ENCODE data around the gene NHERF2. TPM values are rescaled to one million over a fixed set of nuclear protein-coding genes. Genes with fewer than 3 reads are reported as not detected.
A peak's percentile ranks its signal among the peaks of the same experiment; 100 is the strongest.

NHERF2 gene
- total RNA-seq, 1 donor from 2014 or later: 78.8 TPM

DNA sequence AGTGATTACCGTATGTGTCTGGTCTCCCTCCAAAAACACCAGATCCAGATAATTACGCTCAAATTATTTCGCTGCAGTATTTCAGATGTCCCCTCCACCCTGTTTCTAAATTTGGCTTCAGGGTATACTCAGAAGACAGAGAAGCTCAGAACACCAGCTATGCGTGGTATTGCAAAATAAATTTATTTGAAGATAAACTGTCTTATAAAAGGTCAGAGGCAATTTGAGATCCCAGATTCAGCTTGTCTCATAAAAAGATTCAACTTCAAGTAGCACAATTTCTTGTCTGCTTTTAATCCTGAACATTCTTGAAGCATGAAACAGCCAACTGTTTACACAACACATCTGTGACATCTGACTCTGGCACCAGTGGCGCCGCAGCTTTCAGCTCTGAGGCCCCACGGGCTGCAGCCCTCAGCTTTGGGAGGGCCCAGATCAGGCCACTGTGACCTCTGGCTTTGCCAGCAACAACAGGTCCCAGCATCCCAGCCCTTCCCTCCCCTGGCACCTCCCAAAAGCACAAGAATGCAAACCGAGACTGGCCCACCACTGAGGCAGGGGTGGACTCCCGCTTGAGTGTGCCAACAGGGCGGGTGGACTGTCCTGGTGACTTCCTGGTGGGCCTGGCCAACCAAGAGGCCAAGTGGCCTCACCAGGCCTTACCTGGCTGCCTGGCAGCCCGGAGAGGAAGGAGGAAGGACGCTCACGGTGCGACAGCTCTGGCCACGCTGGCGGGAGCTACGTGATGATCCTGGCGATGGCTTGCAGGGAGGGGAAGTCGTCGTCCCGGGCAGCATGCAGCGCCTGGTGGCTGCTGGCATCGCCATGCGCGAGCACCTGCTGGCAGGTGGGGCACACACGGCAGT, 29.0 kb upstream of the NHERF2 start:
- Mint-ChIP-seq H3K27me3 (ENCODE audit: unreplicated experiment) (peaks cover 9% of the 10 kb centered on the region), H3K4me3 (ENCODE audit: unreplicated experiment) (peak overlapping the region; percentile 49), H3K36me3 (ENCODE audit: low read depth, unreplicated experiment) (peaks cover 9% of the 10 kb centered on the region), H3K9me3 (ENCODE audit: unreplicated experiment) (no peaks in the 10 kb centered on the region), H3K4me1 (ENCODE audit: unreplicated experiment) (no peaks in the 10 kb centered on the region), H3K27ac (ENCODE audit: unreplicated experiment) (no peak overlapping the region)
- no peak for DNase-seq (ENCODE audit: low spot score)
- TF ChIP-seq, protein P1, sequence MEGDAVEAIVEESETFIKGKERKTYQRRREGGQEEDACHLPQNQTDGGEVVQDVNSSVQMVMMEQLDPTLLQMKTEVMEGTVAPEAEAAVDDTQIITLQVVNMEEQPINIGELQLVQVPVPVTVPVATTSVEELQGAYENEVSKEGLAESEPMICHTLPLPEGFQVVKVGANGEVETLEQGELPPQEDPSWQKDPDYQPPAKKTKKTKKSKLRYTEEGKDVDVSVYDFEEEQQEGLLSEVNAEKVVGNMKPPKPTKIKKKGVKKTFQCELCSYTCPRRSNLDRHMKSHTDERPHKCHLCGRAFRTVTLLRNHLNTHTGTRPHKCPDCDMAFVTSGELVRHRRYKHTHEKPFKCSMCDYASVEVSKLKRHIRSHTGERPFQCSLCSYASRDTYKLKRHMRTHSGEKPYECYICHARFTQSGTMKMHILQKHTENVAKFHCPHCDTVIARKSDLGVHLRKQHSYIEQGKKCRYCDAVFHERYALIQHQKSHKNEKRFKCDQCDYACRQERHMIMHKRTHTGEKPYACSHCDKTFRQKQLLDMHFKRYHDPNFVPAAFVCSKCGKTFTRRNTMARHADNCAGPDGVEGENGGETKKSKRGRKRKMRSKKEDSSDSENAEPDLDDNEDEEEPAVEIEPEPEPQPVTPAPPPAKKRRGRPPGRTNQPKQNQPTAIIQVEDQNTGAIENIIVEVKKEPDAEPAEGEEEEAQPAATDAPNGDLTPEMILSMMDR (IDR thresholded peaks at IDR 0.05; ENCODE audit: unreplicated experiment): no peak

DNA sequence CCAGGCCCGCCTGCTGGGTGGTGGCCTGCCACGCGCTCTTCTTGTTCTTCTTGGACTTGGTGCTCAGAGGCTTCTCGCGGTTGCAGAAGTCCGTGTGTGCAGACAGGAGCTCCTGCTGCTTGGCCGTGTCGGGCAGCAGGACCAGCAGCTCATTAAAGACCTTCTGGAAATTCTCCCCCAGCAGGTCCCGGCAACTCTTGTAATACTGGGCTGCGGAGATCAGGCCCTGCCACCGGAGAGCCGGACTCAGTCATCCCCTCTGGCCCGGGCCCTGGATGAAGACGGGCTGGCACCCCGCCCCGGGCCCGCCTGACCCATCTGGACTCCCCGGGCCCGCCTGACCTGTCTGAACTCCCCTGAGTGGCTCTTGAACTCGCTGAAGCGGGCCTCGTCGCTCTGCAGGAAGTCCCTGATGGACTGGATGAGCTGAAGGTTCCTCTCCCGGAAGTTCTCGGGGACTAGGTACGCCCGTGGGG, 28.3 kb upstream of the NHERF2 start:
- Mint-ChIP-seq H3K27me3 (ENCODE audit: unreplicated experiment) (peaks cover 9% of the 10 kb centered on the region), H3K9me3 (ENCODE audit: unreplicated experiment) (no peaks in the 10 kb centered on the region), H3K4me3 (ENCODE audit: unreplicated experiment) (no peak overlapping the region), H3K27ac (ENCODE audit: unreplicated experiment) (no peak overlapping the region), H3K36me3 (ENCODE audit: low read depth, unreplicated experiment) (peaks cover 9% of the 10 kb centered on the region), H3K4me1 (ENCODE audit: unreplicated experiment) (no peaks in the 10 kb centered on the region)
- no peak for DNase-seq (ENCODE audit: low spot score)
- TF ChIP-seq, protein P1 (IDR thresholded peaks at IDR 0.05; ENCODE audit: unreplicated experiment): no peak

DNA sequence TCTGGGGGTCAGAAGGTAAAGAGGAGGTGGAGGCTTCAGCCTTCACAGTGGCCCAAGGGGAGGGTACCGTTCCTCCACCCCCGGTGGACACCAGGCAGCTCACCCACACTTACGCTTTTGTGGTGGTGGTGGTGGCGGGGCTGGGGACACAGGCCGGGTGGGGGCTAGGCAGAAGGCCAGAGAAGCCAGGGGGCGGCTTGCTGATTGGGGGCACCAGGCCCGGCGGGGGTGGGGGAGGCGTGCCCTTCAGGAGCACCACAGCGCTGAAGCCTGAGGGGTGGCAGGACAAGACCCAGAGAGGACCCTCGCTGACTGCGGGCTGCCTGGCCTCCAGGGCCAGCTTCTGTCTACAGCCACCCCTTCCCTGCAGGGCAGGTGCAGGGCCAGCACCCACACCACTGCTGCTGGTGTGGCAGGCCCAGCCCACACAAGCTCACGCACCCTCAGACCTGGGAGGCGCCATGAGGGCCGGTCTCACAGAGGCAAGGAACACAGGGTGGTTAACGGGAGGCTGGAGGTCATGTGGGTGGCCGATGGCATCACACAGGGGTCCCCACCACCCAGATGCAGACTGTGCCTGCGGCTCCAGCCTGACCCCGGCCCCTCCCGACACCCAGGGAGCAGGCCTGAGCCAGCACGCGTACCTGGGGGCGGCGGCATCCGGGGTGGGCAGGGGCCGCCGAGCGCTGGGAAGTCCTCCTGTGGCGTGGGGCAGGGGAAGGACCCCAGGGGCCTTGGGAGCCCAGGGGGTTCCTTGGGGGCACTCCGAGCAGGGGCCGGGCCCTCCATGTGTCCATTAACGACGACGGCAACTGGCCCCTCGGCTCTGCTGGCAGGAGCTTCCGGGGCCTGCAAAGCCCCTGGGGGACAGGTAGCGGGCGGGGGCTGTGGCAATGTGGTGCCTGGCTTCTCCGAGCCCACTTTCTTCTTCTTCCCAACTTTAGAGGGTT, 27.6 kb upstream of the NHERF2 start:
- H3K36me3 Mint-ChIP-seq (ENCODE audit: low read depth, unreplicated experiment): peaks cover 9% of the 10 kb centered on the region
- no peak overlapping the region for H3K27ac Mint-ChIP-seq (ENCODE audit: unreplicated experiment)
- no peak overlapping the region for H3K4me3 Mint-ChIP-seq (ENCODE audit: unreplicated experiment)
- no peaks in the 10 kb centered on the region for H3K4me1 Mint-ChIP-seq (ENCODE audit: unreplicated experiment)
- DNase-seq (ENCODE audit: low spot score): no peak
- TF ChIP-seq, protein P1 (IDR thresholded peaks at IDR 0.05; ENCODE audit: unreplicated experiment): no peak
- no peaks in the 10 kb centered on the region for H3K9me3 Mint-ChIP-seq (ENCODE audit: unreplicated experiment)
- peaks cover 5% of the 10 kb centered on the region for H3K27me3 Mint-ChIP-seq (ENCODE audit: unreplicated experiment)

DNA sequence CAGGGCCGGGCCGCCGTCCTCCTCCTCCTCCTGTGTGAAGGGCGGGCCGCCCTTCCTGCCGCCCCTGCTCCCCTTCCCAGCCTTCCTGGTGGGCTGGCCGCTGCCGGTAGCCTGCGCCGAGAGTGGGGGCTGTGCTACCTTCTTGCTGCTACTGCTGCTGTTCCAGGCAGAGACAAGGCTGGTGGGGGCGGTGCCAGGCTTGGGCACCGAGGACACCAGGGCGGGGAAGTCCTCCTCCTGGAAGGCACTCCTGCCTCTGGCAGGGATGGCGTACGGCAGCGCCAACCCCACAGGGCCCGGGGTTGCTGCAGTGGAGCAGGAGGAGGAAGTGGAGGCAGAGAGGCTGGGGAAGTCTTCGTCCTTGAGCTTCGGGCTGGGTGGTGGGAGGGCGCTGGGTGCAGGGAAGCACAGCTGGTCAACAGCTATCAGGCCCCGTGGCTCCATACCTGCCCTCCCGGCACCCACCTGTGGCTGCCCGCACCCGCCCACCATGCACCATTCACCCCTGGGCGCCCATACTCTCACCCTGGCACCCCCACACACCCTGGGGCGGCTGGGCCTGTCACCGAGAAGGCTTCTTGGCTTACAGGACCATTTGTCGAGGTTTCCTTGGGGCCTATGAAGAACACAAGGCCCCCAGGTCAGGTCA, 26.7 kb upstream of the NHERF2 start:
- no peak for DNase-seq (ENCODE audit: low spot score)
- TF ChIP-seq, protein P1 (IDR thresholded peaks at IDR 0.05; ENCODE audit: unreplicated experiment): no peak
- H3K36me3 Mint-ChIP-seq (ENCODE audit: low read depth, unreplicated experiment): peaks cover 9% of the 10 kb centered on the region
- H3K9me3 Mint-ChIP-seq (ENCODE audit: unreplicated experiment): no peaks in the 10 kb centered on the region
- peaks cover 4% of the 10 kb centered on the region for H3K27me3 Mint-ChIP-seq (ENCODE audit: unreplicated experiment)
- no peak overlapping the region for H3K27ac Mint-ChIP-seq (ENCODE audit: unreplicated experiment)
- no peaks in the 10 kb centered on the region for H3K4me1 Mint-ChIP-seq (ENCODE audit: unreplicated experiment)
- H3K4me3 Mint-ChIP-seq (ENCODE audit: unreplicated experiment): no peak overlapping the region
